Thyroid gland (tissue), 4 donors: ENCODE measurements around the gene TRMU. TPM values are rescaled to one million over a fixed set of nuclear protein-coding genes. Genes with fewer than 3 reads are reported as not detected.

Source experiments
- DNase-seq, 2 donors: peaks; one replicate each; pipeline ENCODE4 v3.0.0-alpha.2; 2019
- H3K27ac ChIP-seq, 3 donors: fragments of 200-600 bp; sonication (generic); 1 replicate in 2 of 3; 2 replicates in 1 of 3; pipeline ENCODE4 v1.5.1; 2016 to 2019; ENCODE audit warnings: mild to moderate bottlenecking in 1 of 3, moderate library complexity in 1 of 3
- H3K27me3 ChIP-seq: fragments of 200-600 bp; sonication (generic); one replicate; pipeline ENCODE4 v1.5.1; 2019
- H3K36me3 ChIP-seq, 2 donors: fragments of 200-600 bp; sonication (generic); one replicate each; pipeline ENCODE4 v1.5.1; 2016 to 2019
- H3K4me1 ChIP-seq, 2 donors: fragments of 200-600 bp; sonication (generic); one replicate each; pipeline ENCODE4 v1.5.1; 2017 to 2019
- H3K4me3 ChIP-seq, 3 donors: fragments of 200-600 bp; sonication (generic); replicated peaks in 1 of 3; 1 replicate in 2 of 3; 2 replicates in 1 of 3; pipeline ENCODE4 v1.5.1; 2016; ENCODE audit warnings: mild to moderate bottlenecking in 1 of 3
- H3K9me3 ChIP-seq: fragments of 200-600 bp; sonication (generic); one replicate; pipeline ENCODE4 v1.5.1; 2017
- POLR2A ChIP-seq, 2 donors: fragments of 450-650 bp; IDR thresholded peaks; one replicate each; pipeline ENCODE4 v1.6.1; 2017; ENCODE audit warnings: antibody characterized with exemption in 2 of 2, mild to moderate bottlenecking in 2 of 2, moderate library complexity in 1 of 2
- WGBS, 2 donors: methylation state at CpG; one replicate each; pipeline ENCODE4 v1.1.5; 2017; 5-methylcytosine and 5-hydroxymethylcytosine counted together
- intact Hi-C: fragments of 100-400 bp; cut with DNase I; formaldehyde crosslinking; loops from one replicate; pipeline ENCODE4 v1.15.1; 2023
- total RNA-seq, 4 donors: library from RNA; depleted of rRNA; stranded (reverse); fragments of >200 nt; gene quantifications; one replicate each; pipeline ENCODE4 v1.2.3, GENCODE V29; 2016
- TF ChIP-seq, protein P1 (sequence below), 6 experiments: fragments of 200-600 bp in 3 of 6; fragments of 450-650 bp in 3 of 6; sonication (generic) in 3 of 6; IDR thresholded peaks; one replicate each; pipeline ENCODE4 v1.5.1; 2016 to 2019; ENCODE audit warnings: antibody characterized with exemption in 6 of 6, mild to moderate bottlenecking in 2 of 6, inconsistent platforms in 1 of 6, moderate library complexity in 1 of 6

TRMU gene
- total RNA-seq, 4 donors from 2014 or later: 30.7 to 113 (median 49.0) TPM

DNA sequence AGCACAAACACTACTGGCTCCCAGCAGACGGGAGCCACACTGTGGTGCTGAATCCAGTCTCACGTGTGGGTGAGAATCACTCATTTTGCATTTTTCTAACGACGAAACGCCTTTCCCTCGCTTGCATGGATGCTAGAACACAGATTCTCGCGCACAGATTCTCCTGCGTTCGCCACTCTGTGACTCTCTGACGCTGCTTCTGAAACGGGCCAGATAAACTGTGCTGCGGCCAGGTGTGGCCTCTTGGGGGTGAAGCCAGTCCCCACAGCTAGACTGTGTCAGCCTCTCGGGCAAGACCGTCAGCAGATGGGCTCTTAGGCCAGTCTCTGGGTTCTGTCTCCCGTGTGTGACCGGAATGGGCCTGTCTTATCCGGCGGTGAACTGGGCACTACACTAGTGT, 44.6 kb downstream of the TRMU start:
- Histone ChIP-seq H3K27ac (no peak overlapping the region), H3K36me3 (peaks cover 0 to 16% of the 10 kb centered on the region in 2 donors), H3K4me1 (peaks cover 20 to 24% of the 10 kb centered on the region in 2 donors), H3K4me3 (no peak overlapping the region), H3K27me3 (no peaks in the 10 kb centered on the region), H3K9me3 (no peaks in the 10 kb centered on the region)
- WGBS, 2 donors: 79 to 91% methylated on average over 15 to 19 of the region's 19 CpGs
- DNase-seq: no peak
- intact Hi-C loops: no loop called here
- TF ChIP-seq, protein P1, sequence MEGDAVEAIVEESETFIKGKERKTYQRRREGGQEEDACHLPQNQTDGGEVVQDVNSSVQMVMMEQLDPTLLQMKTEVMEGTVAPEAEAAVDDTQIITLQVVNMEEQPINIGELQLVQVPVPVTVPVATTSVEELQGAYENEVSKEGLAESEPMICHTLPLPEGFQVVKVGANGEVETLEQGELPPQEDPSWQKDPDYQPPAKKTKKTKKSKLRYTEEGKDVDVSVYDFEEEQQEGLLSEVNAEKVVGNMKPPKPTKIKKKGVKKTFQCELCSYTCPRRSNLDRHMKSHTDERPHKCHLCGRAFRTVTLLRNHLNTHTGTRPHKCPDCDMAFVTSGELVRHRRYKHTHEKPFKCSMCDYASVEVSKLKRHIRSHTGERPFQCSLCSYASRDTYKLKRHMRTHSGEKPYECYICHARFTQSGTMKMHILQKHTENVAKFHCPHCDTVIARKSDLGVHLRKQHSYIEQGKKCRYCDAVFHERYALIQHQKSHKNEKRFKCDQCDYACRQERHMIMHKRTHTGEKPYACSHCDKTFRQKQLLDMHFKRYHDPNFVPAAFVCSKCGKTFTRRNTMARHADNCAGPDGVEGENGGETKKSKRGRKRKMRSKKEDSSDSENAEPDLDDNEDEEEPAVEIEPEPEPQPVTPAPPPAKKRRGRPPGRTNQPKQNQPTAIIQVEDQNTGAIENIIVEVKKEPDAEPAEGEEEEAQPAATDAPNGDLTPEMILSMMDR (IDR thresholded peaks at IDR 0.05): no peak
- TF ChIP-seq POLR2A (IDR thresholded peaks at IDR 0.05): no peak

DNA sequence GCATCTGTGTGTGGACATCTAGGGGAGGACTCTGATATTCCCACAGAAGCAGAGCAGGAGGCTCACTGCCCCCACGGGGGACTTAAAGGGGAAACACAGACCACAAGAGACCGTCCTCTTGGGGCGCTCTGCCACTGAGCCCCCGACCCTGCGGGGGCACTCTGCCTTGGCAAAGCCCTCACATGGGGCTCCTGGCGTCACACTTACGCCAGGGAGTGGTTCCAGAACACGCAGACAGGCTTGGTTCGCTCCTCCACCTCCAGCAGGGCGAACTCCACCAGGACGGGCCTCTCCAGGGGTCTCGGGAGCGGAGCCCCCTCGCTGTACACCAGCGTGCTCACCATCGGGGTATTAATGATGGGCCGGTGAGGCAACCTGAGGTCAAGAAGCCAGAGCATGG, 45.1 kb downstream of the TRMU start:
- no peak overlapping the region for H3K4me3 ChIP-seq

DNA sequence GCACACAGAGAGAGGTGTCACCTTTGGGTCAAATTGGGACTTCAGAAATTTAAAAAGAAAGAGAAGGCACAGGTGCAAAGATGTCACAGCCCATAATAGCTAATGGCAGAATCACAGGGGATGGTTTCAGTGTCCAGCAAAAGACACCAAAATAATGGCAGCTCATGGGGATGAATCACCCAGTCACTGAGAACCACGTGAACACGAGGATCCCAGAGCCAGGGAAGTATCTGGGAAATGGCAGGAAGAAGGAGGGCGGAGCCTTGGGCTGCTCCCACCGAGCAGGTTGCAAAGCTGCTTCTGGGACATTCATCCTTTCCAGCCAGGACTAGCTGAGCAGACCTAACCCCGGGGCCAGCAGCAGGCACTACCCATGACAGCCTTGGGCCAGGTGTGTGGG, 45.6 kb downstream of the TRMU start:
- WGBS, 2 donors: 64 to 81% methylated on average over 5 of the region's 5 CpGs

More for the DNA sequence above, 45.1 kb downstream of the TRMU start:
- WGBS, 2 donors: 95 to 96% methylated on average over 12 to 16 of the region's 17 CpGs
- Histone ChIP-seq H3K9me3 (no peaks in the 10 kb centered on the region), H3K4me1 (peaks cover 18 to 21% of the 10 kb centered on the region in 2 donors), H3K36me3 (peaks cover 0 to 16% of the 10 kb centered on the region in 2 donors), H3K27ac (no peak overlapping the region), H3K27me3 (no peaks in the 10 kb centered on the region)
- no peak for DNase-seq
- intact Hi-C loops: no loop called here
- TF ChIP-seq, protein P1 (IDR thresholded peaks at IDR 0.05): no peak
- TF ChIP-seq POLR2A (IDR thresholded peaks at IDR 0.05): no peak

DNA sequence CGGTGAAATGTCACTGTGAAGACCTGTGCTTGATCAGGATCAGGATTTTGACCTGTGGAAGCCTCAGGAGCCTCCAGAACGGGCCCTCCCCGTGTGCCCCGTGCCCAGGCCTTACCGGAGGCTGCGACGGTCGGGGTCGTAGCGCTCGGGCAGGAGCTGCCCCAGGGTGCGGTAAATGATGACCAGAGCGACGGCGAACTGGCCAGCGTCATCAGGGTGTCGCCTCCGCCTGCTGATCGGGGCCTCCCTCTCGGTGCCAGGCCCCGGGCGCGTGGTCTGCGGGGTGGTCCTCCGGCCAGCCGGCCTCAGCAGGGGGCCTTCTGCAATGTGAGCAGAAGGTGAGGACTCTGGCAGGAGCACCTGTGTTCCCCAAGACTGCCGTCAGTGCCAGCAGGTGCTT, 46.2 kb downstream of the TRMU start:
- 94 to 98% methylated on average over 2 to 17 of the region's 27 CpGs for WGBS, 2 donors
- no peak for DNase-seq

More for the DNA sequence above, 45.6 kb downstream of the TRMU start:
- Histone ChIP-seq H3K4me3 (no peak overlapping the region), H3K27ac (no peak overlapping the region), H3K9me3 (no peaks in the 10 kb centered on the region), H3K36me3 (peaks cover 0 to 17% of the 10 kb centered on the region in 2 donors), H3K27me3 (no peaks in the 10 kb centered on the region), H3K4me1 (peaks cover 18 to 19% of the 10 kb centered on the region in 2 donors)
- DNase-seq: no peak
- TF ChIP-seq, protein P1 (IDR thresholded peaks at IDR 0.05): no peak
- TF ChIP-seq POLR2A (IDR thresholded peaks at IDR 0.05): no peak
- intact Hi-C loops: no loop called here

DNA sequence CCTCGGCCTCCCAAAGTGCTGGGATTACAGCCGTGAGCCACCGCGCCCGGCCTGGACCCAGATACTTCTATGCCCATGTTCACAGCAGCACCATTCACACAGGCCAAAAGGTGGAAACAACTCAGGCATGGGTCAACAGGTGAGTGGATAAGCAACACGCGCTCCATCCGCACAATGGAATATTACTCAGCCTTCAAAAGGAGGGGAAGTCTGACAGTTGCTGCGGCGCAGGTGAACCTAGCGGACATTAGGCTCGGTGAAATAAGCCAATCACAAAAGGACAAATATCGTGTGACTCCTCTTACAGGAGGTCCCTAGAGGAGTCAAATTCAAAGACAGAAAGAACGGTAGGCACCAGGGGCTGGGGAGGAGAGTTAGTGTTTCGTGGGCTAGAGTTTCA, 47.0 kb downstream of the TRMU start:
- WGBS, 2 donors: 85 to 97% methylated on average over 13 to 15 of the region's 15 CpGs
- intact Hi-C loops: no loop called here

More for the DNA sequence above, 46.2 kb downstream of the TRMU start:
- peaks cover 0 to 18% of the 10 kb centered on the region in 2 donors for H3K36me3 ChIP-seq
- peaks cover 18 to 19% of the 10 kb centered on the region in 2 donors for H3K4me1 ChIP-seq
- no peaks in the 10 kb centered on the region for H3K27me3 ChIP-seq
- intact Hi-C loops: no loop called here
- H3K27ac ChIP-seq: no peak overlapping the region
- H3K4me3 ChIP-seq: no peak overlapping the region
- TF ChIP-seq, protein P1 (IDR thresholded peaks at IDR 0.05): no peak
- TF ChIP-seq POLR2A (IDR thresholded peaks at IDR 0.05): no peak
- H3K9me3 ChIP-seq: no peaks in the 10 kb centered on the region

More for the DNA sequence above, 47.0 kb downstream of the TRMU start:
- TF ChIP-seq POLR2A (IDR thresholded peaks at IDR 0.05): no peak
- TF ChIP-seq, protein P1 (IDR thresholded peaks at IDR 0.05): no peak
- Histone ChIP-seq H3K4me1 (peaks cover 11 to 12% of the 10 kb centered on the region in 2 donors), H3K4me3 (no peak overlapping the region), H3K9me3 (no peaks in the 10 kb centered on the region), H3K27ac (no peak overlapping the region), H3K27me3 (no peaks in the 10 kb centered on the region), H3K36me3 (peaks cover 0 to 18% of the 10 kb centered on the region in 2 donors)
- no peak for DNase-seq
